ENCODE results near the gene HELB.

Gene HELB

DNA sequence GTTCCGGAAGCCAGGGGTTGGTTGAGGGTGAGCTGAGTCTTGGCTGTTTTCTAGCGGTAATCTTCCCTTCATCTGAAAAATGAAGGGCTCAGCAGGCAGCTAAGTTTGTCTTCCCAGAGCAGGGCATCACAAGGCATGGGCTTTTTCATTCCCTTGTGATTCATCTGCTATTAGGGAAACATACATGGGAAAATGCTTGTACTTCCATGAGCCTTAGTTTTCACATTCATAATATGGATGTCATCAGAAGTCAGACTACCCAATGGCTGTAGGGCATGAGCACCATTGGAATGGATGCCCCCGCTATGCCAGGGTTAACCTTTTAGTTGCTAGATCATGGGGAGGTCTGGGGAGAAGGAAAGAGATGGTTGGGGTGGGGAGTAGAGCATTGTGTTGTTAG is 18.7 kb downstream of the HELB start:
- TF ChIP-seq, protein P1, sequence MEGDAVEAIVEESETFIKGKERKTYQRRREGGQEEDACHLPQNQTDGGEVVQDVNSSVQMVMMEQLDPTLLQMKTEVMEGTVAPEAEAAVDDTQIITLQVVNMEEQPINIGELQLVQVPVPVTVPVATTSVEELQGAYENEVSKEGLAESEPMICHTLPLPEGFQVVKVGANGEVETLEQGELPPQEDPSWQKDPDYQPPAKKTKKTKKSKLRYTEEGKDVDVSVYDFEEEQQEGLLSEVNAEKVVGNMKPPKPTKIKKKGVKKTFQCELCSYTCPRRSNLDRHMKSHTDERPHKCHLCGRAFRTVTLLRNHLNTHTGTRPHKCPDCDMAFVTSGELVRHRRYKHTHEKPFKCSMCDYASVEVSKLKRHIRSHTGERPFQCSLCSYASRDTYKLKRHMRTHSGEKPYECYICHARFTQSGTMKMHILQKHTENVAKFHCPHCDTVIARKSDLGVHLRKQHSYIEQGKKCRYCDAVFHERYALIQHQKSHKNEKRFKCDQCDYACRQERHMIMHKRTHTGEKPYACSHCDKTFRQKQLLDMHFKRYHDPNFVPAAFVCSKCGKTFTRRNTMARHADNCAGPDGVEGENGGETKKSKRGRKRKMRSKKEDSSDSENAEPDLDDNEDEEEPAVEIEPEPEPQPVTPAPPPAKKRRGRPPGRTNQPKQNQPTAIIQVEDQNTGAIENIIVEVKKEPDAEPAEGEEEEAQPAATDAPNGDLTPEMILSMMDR (IDR thresholded peaks at IDR 0.05) = no peak
- Histone ChIP-seq H3K4me3 (ENCODE audit: low read depth, low read length) (no peak overlapping the region), H3K4me1 (no peaks in the 10 kb centered on the region), H3K4me2 (ENCODE audit: low read length) (no peak overlapping the region), H3K9me3 (ENCODE audit: control insufficient read depth, low read length) (no peaks in the 10 kb centered on the region), H3K79me2 (no peaks in the 10 kb centered on the region), H2AFZ (no peak overlapping the region), H3K9ac (no peak overlapping the region), H3K27me3 (ENCODE audit: control insufficient read depth, insufficient read depth, low read length) (no peaks in the 10 kb centered on the region), H3K36me3 (ENCODE audit: control insufficient read depth, insufficient read depth, low read length) (no peaks in the 10 kb centered on the region), H3K27ac (no peak overlapping the region)

DNA sequence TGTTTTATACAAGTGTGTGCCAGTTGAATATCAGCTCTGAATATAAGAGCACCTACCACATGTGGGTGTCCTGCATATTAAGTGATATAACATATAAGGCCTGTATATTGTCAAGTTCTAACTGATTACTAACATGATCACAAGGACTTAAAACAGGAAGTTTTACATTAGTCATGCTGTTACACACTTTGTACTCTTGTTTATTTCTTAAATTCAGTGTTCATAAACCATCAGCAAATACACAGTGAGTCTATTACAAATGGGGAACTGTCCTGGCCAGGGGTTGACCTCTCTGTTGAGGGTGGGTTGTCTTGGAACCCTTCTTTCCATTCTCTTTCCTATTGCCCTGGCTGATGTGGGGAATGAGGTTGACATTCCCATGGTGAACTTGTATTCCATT is 19.1 kb downstream of the HELB start:
- Histone ChIP-seq H3K36me3 (ENCODE audit: control insufficient read depth, insufficient read depth, low read length) (no peaks in the 10 kb centered on the region), H2AFZ (no peak overlapping the region), H3K4me3 (ENCODE audit: low read depth, low read length) (no peak overlapping the region), H3K9ac (no peak overlapping the region), H3K27ac (no peak overlapping the region), H3K9me3 (ENCODE audit: control insufficient read depth, low read length) (no peaks in the 10 kb centered on the region), H3K4me2 (ENCODE audit: low read length) (no peak overlapping the region), H3K79me2 (no peaks in the 10 kb centered on the region), H3K27me3 (ENCODE audit: control insufficient read depth, insufficient read depth, low read length) (no peaks in the 10 kb centered on the region), H3K4me1 (no peaks in the 10 kb centered on the region)
- TF ChIP-seq, protein P1 (IDR thresholded peaks at IDR 0.05) = no peak

DNA sequence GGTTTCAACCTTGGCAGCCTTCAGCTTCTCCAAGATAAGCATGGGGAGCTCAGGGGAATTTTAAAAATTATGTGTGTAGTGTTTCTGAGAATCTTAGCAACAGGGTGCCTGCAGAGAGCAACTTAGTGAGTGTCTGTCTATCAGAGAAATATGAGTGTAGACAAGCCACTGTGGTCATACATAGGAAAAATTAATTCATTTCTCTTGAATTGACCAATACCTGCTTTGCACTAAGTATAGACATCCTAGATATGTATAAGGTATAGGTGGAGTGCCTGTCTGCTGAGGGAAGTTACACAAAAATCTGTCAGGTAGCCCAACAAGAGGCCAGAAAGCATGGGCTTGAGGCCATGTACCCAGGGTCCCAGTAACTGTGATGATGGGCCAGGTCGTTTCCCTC is 20.7 kb downstream of the HELB start:
- Histone ChIP-seq H3K79me2 (no peaks in the 10 kb centered on the region), H3K4me2 (ENCODE audit: low read length) (no peak overlapping the region), H3K9me3 (ENCODE audit: control insufficient read depth, low read length) (no peaks in the 10 kb centered on the region), H3K4me1 (no peaks in the 10 kb centered on the region), H3K9ac (no peak overlapping the region), H3K27me3 (ENCODE audit: control insufficient read depth, insufficient read depth, low read length) (no peaks in the 10 kb centered on the region), H3K36me3 (ENCODE audit: control insufficient read depth, insufficient read depth, low read length) (no peaks in the 10 kb centered on the region), H3K27ac (no peak overlapping the region), H3K4me3 (ENCODE audit: low read depth, low read length) (no peak overlapping the region), H2AFZ (no peak overlapping the region)
- TF ChIP-seq, protein P1 (IDR thresholded peaks at IDR 0.05) = no peak

GRCh38 chr12:66329941-66330340 is 27.6 kb downstream of the HELB start:
- Histone ChIP-seq H3K9me3 (ENCODE audit: control insufficient read depth, low read length) (no peaks in the 10 kb centered on the region), H3K36me3 (ENCODE audit: control insufficient read depth, insufficient read depth, low read length) (no peaks in the 10 kb centered on the region), H3K27me3 (ENCODE audit: control insufficient read depth, insufficient read depth, low read length) (no peaks in the 10 kb centered on the region), H3K27ac (no peak overlapping the region), H3K4me2 (ENCODE audit: low read length) (no peak overlapping the region), H3K79me2 (no peaks in the 10 kb centered on the region), H3K4me3 (ENCODE audit: low read depth, low read length) (no peak overlapping the region), H2AFZ (no peak overlapping the region), H3K4me1 (no peaks in the 10 kb centered on the region), H3K9ac (no peak overlapping the region)
- TF ChIP-seq, protein P1 (IDR thresholded peaks at IDR 0.05) = no peak

DNA sequence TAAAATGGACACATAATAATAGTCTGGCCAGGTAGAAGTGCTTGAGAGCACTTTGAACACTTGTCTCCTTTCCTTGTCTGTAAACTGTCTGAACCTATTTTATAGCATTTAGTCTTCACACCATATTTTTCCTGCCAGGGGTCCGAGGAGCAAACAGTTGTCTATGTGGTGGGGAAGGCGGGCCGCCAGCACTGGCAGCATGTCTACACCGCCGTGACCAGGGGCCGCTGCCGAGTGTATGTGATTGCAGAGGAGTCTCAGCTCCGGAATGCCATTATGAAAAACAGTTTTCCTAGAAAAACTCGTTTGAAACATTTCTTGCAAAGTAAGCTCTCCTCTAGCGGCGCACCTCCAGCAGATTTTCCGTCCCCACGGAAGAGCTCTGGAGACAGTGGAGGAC is 28.7 kb downstream of the HELB start:
- no peak overlapping the region for H3K27ac ChIP-seq
- no peak overlapping the region for H2AFZ ChIP-seq
- TF ChIP-seq, protein P1 (IDR thresholded peaks at IDR 0.05) = no peak
- no peak overlapping the region for H3K4me3 ChIP-seq (ENCODE audit: low read depth, low read length)
- no peaks in the 10 kb centered on the region for H3K4me1 ChIP-seq
- no peaks in the 10 kb centered on the region for H3K36me3 ChIP-seq (ENCODE audit: control insufficient read depth, insufficient read depth, low read length)
- no peaks in the 10 kb centered on the region for H3K79me2 ChIP-seq
- no peaks in the 10 kb centered on the region for H3K9me3 ChIP-seq (ENCODE audit: control insufficient read depth, low read length)
- no peak overlapping the region for H3K9ac ChIP-seq
- H3K4me2 ChIP-seq (ENCODE audit: low read length) = no peak overlapping the region
- H3K27me3 ChIP-seq (ENCODE audit: control insufficient read depth, insufficient read depth, low read length) = no peaks in the 10 kb centered on the region

Data from parathyroid adenoma (tissue), 2 donors.